Stimulated activated CD4-positive, alpha-beta T cell treated with anti-CD3 and anti-CD28 coated beads, Interleukin-1b, Interleukin-23, amount 100 ng/mL, for 48 hours (primary cell): Measurements from ENCODE around the gene SCAMP3.
A peak's percentile ranks its signal among the peaks of the same experiment; 100 is the strongest.
"Not testable (repeated sequence)": the region's sequence is repeated elsewhere in the genome, so short reads cannot be mapped to it uniquely, and the experiment has no call there.

Experiments
- DNase-seq: peaks from one replicate; pipeline ENCODE4 v3.0.0-alpha.2; 2020

The SCAMP3 gene

GRCh38 chr1:155226910-155227260 is 35.3 kb downstream of the SCAMP3 start:
- peak; percentile 57 for DNase-seq

- peak; percentile 80 for DNase-seq
Observed at GRCh38 chr1:155226188-155226909, 35.8 kb downstream of the SCAMP3 start.

- DNase-seq, result not testable (repeated sequence)
Observed at GRCh38 chr1:155225404-155225759, 36.8 kb downstream of the SCAMP3 start.

DNA sequence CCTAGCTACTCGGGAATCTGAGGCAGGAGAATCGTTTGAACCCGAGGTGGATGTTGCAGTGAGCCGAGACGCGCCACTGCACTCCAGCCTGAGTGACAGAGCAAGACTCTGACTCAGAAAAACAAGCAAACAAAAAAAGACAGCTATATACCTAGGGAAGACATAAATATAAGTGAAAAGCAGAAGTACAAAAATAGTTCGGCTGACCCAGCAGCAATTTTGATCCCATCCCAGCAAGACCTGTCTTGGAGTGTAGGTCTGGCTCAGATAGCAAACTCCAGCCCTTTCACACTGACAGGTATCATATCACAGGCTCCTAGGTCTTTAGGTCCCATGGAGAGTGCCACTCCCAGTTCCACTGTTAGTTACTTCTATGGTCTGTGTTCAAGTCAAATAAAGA is 39.1 kb downstream of the SCAMP3 start:
- no peak for DNase-seq

DNA sequence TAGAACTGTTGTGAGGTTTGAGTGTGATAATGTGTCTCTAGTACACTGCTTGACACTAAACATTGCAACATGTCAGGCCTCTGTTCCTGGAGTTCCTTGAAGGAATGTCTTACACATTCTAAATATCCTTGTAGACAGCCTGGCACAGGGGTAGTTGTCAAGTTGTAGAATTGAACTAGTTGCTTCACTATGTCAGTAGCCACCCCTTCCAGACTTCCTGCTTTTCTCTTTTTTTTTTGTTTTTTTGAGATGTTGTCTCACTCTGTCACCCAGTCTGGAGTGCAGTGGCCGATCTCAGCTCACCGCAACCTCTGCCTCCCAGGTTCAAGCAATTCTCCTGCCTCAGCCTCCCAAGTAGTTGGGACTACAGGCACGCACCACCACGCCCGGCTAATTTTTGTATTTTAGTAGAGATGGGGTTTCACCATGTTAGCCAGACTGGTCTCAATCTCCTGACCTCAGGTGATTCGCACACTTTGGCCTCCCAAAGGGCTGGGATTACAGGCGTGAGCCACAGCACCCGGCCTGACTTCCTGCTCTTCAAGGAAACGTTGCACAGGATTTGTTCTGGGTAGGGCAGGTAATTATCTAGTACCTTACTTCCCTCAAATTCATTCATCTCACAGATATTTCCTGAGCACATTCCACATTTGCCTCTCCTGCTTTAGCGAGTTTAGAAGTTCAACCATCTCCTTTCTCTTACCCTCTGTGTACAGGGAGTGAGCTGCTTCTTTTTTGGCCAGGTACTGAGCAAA is 41.8 kb downstream of the SCAMP3 start:
- not testable (repeated sequence) for DNase-seq

DNA sequence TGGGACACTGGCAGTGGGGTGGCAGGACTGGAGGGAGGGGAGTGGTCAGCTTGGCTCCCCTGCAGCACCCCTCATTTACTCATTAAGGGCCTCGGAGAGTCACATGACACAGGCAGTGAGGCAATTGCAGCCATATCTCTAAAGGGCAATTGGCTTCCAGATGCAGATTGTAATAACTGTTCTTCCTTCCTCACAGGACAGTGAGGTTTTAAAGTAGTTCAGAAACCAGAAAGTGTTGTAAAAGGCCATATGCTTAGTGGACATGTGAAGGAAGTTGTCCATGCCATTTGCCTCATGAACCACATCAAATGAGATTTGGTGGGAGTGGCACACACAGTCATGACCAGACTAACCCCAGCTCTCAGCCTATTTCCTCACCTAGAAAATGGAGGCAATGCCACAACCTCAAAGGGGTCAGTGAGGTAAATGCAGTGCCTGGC is 42.5 kb downstream of the SCAMP3 start:
- DNase-seq, result no peak

DNA sequence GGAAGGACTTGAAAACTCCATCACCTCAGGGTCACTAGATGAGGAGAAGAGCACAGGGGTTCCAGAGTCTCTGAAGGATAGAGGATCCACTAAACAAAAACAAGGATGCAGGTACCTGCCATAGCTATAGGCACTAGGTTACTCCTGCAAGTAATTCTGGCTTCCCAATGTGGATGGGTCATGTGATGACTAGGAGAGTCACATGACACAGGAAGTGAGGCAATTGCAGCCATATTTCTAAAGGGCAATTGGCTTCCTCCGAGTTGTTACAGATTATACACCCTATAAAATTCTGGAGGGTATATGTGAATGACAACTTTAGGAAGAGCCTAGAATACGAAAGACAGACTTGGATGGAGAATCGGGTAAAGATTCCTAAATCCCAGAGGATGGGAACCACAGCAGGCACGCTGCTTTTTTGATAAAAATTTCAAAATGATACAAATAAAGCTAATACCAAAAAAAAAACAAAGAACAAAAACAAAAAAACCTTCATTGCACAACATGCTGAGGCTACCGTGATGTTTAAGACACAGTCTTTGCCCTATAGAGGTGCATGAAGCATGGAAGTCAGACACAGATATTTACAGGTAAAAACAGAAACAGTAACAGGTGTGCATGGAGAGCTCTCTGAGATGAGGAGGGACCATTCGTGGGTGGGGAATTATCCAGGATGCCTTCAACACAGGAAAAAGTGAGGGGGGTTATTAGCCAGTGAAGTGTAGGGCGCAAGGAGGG is 43.1 kb downstream of the SCAMP3 start:
- no peak for DNase-seq

DNA sequence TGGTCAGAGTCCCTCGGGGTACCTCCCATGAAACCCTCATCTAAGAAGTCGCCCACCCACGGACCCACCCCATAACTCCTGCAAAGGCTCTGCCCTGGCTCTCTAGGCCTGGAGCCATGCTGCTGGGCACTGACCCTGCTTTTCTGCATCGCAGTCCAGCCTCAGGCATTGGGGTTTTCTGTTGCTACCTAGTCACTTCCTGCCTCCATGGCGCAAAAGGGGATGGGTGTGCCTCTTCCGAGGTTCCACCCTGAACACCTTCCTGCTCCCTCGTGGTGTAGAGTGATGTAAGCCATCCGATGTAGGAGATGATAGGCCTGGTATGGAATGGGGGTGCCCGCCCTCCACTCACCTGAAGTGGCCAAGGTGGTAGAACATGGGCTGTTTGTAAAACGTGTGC is 47.5 kb downstream of the SCAMP3 start:
- not testable (repeated sequence) for DNase-seq

DNA sequence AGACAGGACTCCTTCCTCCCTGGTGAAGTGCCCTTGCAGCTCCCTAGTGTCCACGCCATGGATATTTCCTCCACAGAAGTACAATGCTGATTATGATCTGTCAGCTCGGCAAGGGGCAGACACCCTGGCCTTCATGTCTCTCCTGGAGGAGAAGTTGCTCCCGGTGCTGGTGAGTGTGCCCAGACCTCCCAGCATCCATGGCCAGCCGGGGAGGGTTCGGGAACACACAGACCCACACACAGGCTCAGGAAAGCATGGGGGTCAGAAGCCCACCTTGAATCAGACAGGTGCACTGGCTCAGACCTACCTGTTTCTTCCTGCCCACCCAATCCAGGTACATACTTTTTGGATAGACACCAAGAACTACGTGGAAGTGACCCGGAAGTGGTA is 50.1 kb downstream of the SCAMP3 start:
- DNase-seq, result not testable (repeated sequence)

DNA sequence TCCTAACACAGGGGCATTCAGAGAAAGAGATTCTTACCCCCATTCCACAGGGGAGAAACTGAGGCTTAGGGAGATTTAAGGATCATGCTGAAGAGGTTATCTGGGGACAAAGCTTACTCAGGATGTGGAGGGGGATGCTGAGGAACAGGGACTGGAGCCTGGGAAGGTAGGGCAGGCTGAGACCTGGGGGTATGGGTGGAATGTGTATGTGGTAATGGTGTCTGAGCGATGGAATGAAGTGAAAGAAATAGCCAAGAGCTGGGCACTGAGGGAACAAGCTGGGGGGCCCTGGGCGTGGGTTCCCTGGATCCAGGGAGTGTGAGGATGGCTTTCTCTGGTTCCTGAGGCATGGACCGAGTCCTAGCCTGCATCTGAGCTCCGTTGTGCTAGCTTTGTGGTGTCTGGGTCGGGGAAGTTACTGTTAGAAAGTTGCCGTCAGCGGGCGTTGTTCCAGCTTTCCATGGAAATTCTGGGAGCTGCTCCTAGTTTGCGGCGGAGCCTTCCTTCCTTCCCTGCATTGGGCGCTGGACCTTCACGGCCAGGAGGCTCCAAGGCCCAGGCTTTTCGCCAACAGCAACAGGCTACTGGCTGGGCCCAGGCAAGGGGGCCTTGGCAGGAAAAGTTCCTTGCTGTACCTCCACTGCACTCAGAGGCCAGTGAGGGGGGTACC is 50.6 kb downstream of the SCAMP3 start:
- not testable (repeated sequence) for DNase-seq

DNA sequence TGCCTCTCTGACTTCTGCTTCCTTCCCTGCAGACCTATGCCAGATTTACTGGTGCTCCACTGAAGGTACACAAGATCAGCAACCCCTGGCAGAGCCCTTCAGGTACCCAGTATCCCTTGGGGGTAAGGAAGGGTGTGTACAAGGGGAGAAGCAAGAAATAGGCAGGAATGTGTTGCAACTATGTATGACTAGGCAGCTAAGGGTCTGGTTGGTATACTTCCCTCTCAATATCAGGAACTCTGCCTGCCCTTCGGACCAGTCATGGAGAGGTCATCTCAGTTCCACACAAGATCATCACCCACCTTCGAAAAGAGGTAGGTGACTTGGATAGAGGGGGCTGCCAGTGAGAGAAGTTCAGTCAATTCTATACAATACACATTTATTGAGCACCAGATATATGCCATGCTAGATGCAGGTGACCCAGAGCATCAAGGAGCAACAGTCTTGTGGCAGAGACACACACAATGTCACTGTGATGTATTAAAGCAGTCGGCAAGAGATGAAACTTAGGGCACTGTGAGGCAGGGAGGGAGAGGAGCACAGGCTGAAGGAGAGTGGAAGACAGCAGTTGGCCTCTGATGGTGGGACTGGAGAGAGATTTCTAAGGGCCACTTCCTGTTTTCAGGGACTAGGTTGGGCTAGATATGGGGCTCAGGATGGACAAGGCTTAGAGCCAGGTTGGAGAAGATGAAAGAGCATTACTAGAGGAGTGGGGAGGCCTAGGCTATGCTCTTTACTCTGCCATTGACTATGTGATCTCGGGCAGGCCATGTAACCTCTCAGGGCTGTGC is 51.7 kb downstream of the SCAMP3 start:
- DNase-seq, result no peak

- no peak for DNase-seq
Observed at GRCh38 chr1:155209312-155209721, 52.8 kb downstream of the SCAMP3 start.

DNA sequence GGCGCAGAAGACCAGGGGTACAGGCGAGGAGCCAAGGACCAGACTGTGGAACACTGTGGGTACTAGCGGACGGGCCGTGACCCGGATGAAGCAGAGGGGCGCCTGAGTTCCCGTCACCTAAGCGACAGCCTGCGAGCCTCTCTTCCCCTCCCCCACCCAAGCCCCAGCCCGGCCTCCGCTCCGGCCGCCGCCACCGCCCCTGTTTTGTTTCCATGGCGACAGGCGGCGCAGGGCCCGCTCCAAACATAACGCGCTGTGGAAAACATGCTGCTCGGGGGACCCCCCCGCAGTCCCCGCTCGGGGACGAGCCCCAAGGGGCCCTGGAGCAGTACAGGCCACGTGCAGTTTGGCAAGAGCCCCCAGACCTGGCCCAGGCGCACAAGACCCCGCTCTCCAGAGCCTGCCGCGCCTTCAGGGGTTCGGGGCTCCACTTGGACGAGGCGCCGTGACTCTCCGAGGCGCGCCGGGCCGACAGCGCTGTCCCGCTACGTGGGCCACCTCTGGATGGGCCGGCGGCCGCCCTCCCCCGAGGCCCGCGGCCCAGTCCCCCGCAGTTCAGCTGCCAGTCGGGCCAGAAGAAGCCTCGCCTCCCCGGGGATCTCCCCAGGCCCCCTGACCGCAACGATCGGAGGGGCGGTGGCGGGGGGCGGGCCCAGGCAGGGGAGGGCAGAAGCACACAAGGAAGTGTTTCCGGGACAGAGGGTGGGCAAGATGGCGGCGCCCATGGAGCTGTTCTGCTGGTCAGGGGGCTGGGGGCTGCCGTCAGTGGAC is 53.4 kb downstream of the SCAMP3 start, which contains the start of gene MTX1:
Gene MTX1, plus strand, starts transcription at position 155 of the 771 bp plus-strand sequence. Its CDS starts 110 bp downstream, at position 265.
- peak; percentile 86 for DNase-seq

DNA sequence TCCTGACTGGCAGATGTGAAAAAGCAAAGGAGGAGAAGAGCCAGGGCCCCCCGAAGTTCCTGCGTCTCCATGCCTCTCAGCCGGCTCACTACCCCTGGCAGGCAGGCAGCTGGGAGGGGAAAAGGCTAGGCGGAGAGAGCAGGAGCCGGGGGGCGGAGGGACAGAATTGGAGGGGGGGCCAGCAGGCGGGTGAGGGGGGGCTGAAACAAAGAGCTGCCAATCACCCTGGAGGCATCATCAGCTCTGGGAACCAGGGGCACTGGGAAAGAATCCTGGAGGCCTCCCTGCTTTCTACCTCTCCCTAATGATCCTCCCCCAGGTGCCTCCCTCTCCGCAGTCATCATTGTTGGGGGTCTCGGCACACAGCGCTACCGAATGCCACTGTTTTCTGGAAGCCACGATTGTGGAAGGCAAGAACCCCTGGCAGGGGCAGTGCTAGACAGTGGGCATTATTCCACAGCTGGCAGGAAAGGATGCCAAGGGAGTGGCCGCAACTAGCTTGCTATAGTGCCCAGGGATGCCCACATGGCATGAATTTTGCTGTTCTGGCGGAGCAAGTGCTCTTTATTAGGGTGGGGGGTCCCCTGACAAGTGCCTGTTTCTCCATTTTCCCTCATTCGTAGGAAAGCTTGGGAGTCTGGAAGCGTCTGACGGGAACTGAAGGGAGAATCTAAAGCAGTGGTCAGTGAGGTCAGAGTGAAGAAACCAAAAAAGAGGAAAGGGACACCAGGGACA is 54.2 kb downstream of the SCAMP3 start, which contains the start of gene THBS3:
Gene THBS3, minus strand, starts transcription at position 92 of the 735 bp plus-strand sequence. Its CDS starts 21 bp downstream, at position 71.
- no peak for DNase-seq

- peak; percentile 88 for DNase-seq
Observed at GRCh38 chr1:155206891-155207805, 55.0 kb downstream of the SCAMP3 start.
